Liver (tissue), 9 donors: ENCODE measurements around the gene RFNG. TPM values are rescaled to one million over a fixed set of nuclear protein-coding genes. Genes with fewer than 3 reads are reported as not detected.
A peak's percentile ranks its signal among the peaks of the same experiment; 100 is the strongest.

Experiments
- DNase-seq: peaks from one replicate; pipeline ENCODE4 v3.0.0-alpha.2; 2017; ENCODE audit warnings: low spot score
- H3K27ac ChIP-seq, 2 donors: one replicate each; pipeline ENCODE4 v1.7.0; 2013; ENCODE audit warnings: inconsistent platforms in 2 of 2, low read length in 2 of 2, control low read depth in 1 of 2, low read depth in 1 of 2, mild to moderate bottlenecking in 1 of 2
- H3K27me3 ChIP-seq, 4 donors: one replicate each; pipeline versions ENCODE4 v1.6.1 to v1.7.0; 2013; ENCODE audit warnings: low read length in 3 of 4, inconsistent platforms in 1 of 4, mild to moderate bottlenecking in 1 of 4, moderate library complexity in 1 of 4; ENCODE audit not compliant: control insufficient read depth in 4 of 4, insufficient read depth in 4 of 4
- H3K36me3 ChIP-seq, 4 donors: one replicate each; pipeline versions ENCODE4 v1.6.1 to v1.7.0; 2013; ENCODE audit warnings: low read length in 3 of 4, mild to moderate bottlenecking in 3 of 4, low read depth in 1 of 4, moderate library complexity in 1 of 4; ENCODE audit not compliant: control insufficient read depth in 4 of 4, insufficient read depth in 3 of 4
- H3K4me1 ChIP-seq, 4 donors: one replicate each; pipeline versions ENCODE4 v1.6.1 to v1.7.0; 2013; ENCODE audit warnings: low read length in 3 of 4, mild to moderate bottlenecking in 3 of 4, moderate library complexity in 1 of 4; ENCODE audit not compliant: control insufficient read depth in 4 of 4, insufficient read depth in 4 of 4
- H3K4me3 ChIP-seq, 3 donors: one replicate each; pipeline versions ENCODE4 v1.6.1 to v1.7.0; 2013; ENCODE audit warnings: low read length in 3 of 3, control low read depth in 1 of 3, low read depth in 1 of 3, mild to moderate bottlenecking in 1 of 3
- H3K9ac ChIP-seq, 2 donors: one replicate each; pipeline ENCODE4 v1.7.0; 2013; ENCODE audit warnings: low read length in 2 of 2, mild to moderate bottlenecking in 2 of 2, moderate library complexity in 2 of 2, control low read depth in 1 of 2, low read depth in 1 of 2
- H3K9me3 ChIP-seq, 4 donors: one replicate each; pipeline versions ENCODE4 v1.6.1 to v1.7.0; 2013; ENCODE audit warnings: low read length in 3 of 4; ENCODE audit not compliant: control insufficient read depth in 4 of 4
- CTCF ChIP-seq: fragments of 150-350 bp; IDR thresholded peaks from 2 replicates; pipeline ENCODE4 v1.5.1; 2017; ENCODE audit warnings: improper control_type of control experiment, low read depth, low read length; ENCODE audit not compliant: missing input control
- GABPA ChIP-seq, 2 donors: IDR thresholded peaks in 1 of 2; conservative IDR thresholded peaks in 1 of 2; 2 replicates each; pipeline ENCODE4 v1.6.1; 2016; ENCODE audit warnings: antibody characterized with exemption in 2 of 2, mild to moderate bottlenecking in 1 of 2, moderate library complexity in 1 of 2
- HNF4A ChIP-seq, 2 donors: conservative IDR thresholded peaks; 2 replicates each; pipeline ENCODE4 v1.6.1; 2016; ENCODE audit warnings: antibody characterized with exemption in 2 of 2, mild to moderate bottlenecking in 2 of 2
- JUND ChIP-seq, 2 donors: IDR thresholded peaks; 2 replicates each; pipeline ENCODE4 v1.6.1; 2016; ENCODE audit warnings: antibody characterized with exemption in 2 of 2
- NR2F2 ChIP-seq: IDR thresholded peaks from 2 replicates; pipeline ENCODE4 v1.6.1; 2016; ENCODE audit warnings: antibody characterized with exemption
- REST ChIP-seq: IDR thresholded peaks from 2 replicates; pipeline ENCODE4 v1.6.1; 2016; ENCODE audit warnings: antibody characterized with exemption, mild to moderate bottlenecking
- RXRA ChIP-seq, 2 donors: IDR thresholded peaks; 2 replicates each; pipeline ENCODE4 v1.6.1; 2017 to 2018; ENCODE audit warnings: antibody characterized with exemption in 2 of 2, mild to moderate bottlenecking in 1 of 2
- TAF1 ChIP-seq: conservative IDR thresholded peaks from 2 replicates; pipeline ENCODE4 v1.6.1; 2016; ENCODE audit warnings: antibody characterized with exemption, mild to moderate bottlenecking
- YY1 ChIP-seq: IDR thresholded peaks from 2 replicates; pipeline ENCODE4 v1.6.1; 2016; ENCODE audit warnings: antibody characterized with exemption, mild to moderate bottlenecking
- WGBS: extraction: QIAGEN DNeasy Blood & Tissue Kit; methylation state at CpG from one replicate; pipeline ENCODE4 v1.1.7; 2013; 5-methylcytosine and 5-hydroxymethylcytosine counted together
- polyA plus RNA-seq, 2 donors: library from polyadenylated mRNA; stranded (reverse) in 1 of 2; unstranded in 1 of 2; fragments of 200-250 nt in 1 of 2; fragments of >200 nt in 1 of 2; fragmentation: Nextera tagmentation in 1 of 2; extraction: Ambion mirVana in 1 of 2; gene quantifications; one replicate each; pipeline versions ENCODE4 v1.2.1 to v1.2.3, GENCODE V29; 2013 to 2015
- total RNA-seq, 2 donors: library from RNA; depleted of rRNA; stranded (reverse); fragments of >200 nt; gene quantifications; one replicate each; pipeline ENCODE4 v1.2.3, GENCODE V29; 2014
- TF ChIP-seq, protein P1 (sequence below): IDR thresholded peaks from 2 replicates; pipeline ENCODE4 v1.6.1; 2016; ENCODE audit warnings: antibody characterized with exemption
- TF ChIP-seq, protein P2 (sequence below): IDR thresholded peaks from 2 replicates; pipeline ENCODE4 v1.6.1; 2016; ENCODE audit warnings: antibody characterized with exemption
- donor health status: healthy.
- donor health status: healthy.
- donor health status: healthy.
- donor health status: healthy.
- donor health status: healthy.

RFNG gene
- total and polyA plus RNA-seq, 4 donors: 15.0 to 36.0 (median 23.4) TPM

- WGBS: 13% methylated on average over 23 of the region's 23 CpGs
These were observed 14.9 kb downstream of the RFNG start for GRCh38 chr17:82036634-82037091.

GRCh38 chr17:82035956-82036633, 15.5 kb downstream of the RFNG start:
- H3K4me1 ChIP-seq: peaks cover 18 to 64% (median 41%) of the 10 kb centered on the region in 4 donors
- peaks cover 0 to 5% (median 1%) of the 10 kb centered on the region in 4 donors for H3K36me3 ChIP-seq
- no peaks in the 10 kb centered on the region for H3K27me3 ChIP-seq
- peak overlapping the region; percentile 90 to 99 for H3K27ac ChIP-seq
- TF ChIP-seq, protein P1, sequence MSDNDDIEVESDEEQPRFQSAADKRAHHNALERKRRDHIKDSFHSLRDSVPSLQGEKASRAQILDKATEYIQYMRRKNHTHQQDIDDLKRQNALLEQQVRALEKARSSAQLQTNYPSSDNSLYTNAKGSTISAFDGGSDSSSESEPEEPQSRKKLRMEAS: no peak
- TF ChIP-seq GABPA (IDR thresholded peaks at IDR 0.05 in 1 of 2, conservative IDR thresholded peaks at IDR 0.05 in 1 of 2) (no peak), YY1 (no peak), NR2F2 (no peak), HNF4A (conservative IDR thresholded peaks at IDR 0.05) (no peak), REST (no peak), JUND (IDR thresholded peaks at IDR 0.05) (no peak), CTCF (no peak), TAF1 (no peak)
- TF ChIP-seq, protein P2, sequence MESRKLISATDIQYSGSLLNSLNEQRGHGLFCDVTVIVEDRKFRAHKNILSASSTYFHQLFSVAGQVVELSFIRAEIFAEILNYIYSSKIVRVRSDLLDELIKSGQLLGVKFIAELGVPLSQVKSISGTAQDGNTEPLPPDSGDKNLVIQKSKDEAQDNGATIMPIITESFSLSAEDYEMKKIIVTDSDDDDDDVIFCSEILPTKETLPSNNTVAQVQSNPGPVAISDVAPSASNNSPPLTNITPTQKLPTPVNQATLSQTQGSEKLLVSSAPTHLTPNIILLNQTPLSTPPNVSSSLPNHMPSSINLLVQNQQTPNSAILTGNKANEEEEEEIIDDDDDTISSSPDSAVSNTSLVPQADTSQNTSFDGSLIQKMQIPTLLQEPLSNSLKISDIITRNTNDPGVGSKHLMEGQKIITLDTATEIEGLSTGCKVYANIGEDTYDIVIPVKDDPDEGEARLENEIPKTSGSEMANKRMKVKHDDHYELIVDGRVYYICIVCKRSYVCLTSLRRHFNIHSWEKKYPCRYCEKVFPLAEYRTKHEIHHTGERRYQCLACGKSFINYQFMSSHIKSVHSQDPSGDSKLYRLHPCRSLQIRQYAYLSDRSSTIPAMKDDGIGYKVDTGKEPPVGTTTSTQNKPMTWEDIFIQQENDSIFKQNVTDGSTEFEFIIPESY: no peak
- no peak for DNase-seq
- H3K9me3 ChIP-seq: no peaks in the 10 kb centered on the region
- peak overlapping the region; percentile 40 to 90 (median 70) for H3K4me3 ChIP-seq
- peak overlapping the region; percentile 70 to 96 for H3K9ac ChIP-seq
- WGBS: 38% methylated on average over 20 of the region's 20 CpGs

More at GRCh38 chr17:82036634-82037091, 14.9 kb downstream of the RFNG start:
- H3K27me3 ChIP-seq: no peaks in the 10 kb centered on the region
- peak overlapping the region; percentile 70 to 96 for H3K9ac ChIP-seq
- peak overlapping the region; percentile 40 to 90 (median 70) for H3K4me3 ChIP-seq
- H3K9me3 ChIP-seq: no peaks in the 10 kb centered on the region
- H3K27ac ChIP-seq: peak overlapping the region; percentile 90 to 99
- no peak for TF ChIP-seq TAF1
- TF ChIP-seq GABPA (IDR thresholded peaks at IDR 0.05 in 1 of 2, conservative IDR thresholded peaks at IDR 0.05 in 1 of 2): no peak
- no peak for TF ChIP-seq HNF4A (conservative IDR thresholded peaks at IDR 0.05)
- TF ChIP-seq RXRA (IDR thresholded peaks at IDR 0.05): peak in 1 of 2 donors; percentile 10
- H3K36me3 ChIP-seq: peaks cover 0 to 5% (median 1%) of the 10 kb centered on the region in 4 donors
- no peak for DNase-seq
- H3K4me1 ChIP-seq: peaks cover 18 to 67% (median 44%) of the 10 kb centered on the region in 4 donors
